GM23248 (cell line): ENCODE results near the gene DNAAF8.

Experiments used
- EZH2 ChIP-seq: fragments of 200-600 bp; sonication (generic); IDR thresholded peaks from 2 replicates; pipeline ENCODE4 v1.6.1; 2018; ENCODE audit warnings: antibody characterized with exemption, mild to moderate bottlenecking; ENCODE audit not compliant: insufficient read depth, poor library complexity, severe bottlenecking
- EZH2phosphoT487 ChIP-seq: fragments of 200-600 bp; sonication (generic); IDR thresholded peaks from 2 replicates; pipeline ENCODE4 v1.6.1; 2018; ENCODE audit warnings: antibody characterized with exemption, moderate library complexity, mild to moderate bottlenecking, low read depth; ENCODE audit not compliant: insufficient read depth

- no peak for TF ChIP-seq EZH2
- TF ChIP-seq EZH2phosphoT487, result no peak
These were observed 20.5 kb downstream of the DNAAF8 start for GRCh38 chr16:4754865-4755264.
